Mucosa of stomach (tissue), 1 donor: ENCODE data around the gene ANKRD52.
"Not testable (repeated sequence)": the region's sequence is repeated elsewhere in the genome, so short reads cannot be mapped to it uniquely, and the experiment has no call there.

Experiments used
- H3K27me3 ChIP-seq: one replicate; pipeline ENCODE4 v1.7.0; 2013; ENCODE audit warnings: mild to moderate bottlenecking, low read length; ENCODE audit not compliant: control insufficient read depth, insufficient read depth
- H3K36me3 ChIP-seq: one replicate; pipeline ENCODE4 v1.7.0; 2013; ENCODE audit warnings: low read length; ENCODE audit not compliant: control insufficient read depth, insufficient read depth
- H3K4me1 ChIP-seq: one replicate; pipeline ENCODE4 v1.7.0; 2013; ENCODE audit warnings: mild to moderate bottlenecking, low read length; ENCODE audit not compliant: control insufficient read depth, insufficient read depth
- H3K4me3 ChIP-seq: one replicate; pipeline ENCODE4 v1.7.0; 2013; ENCODE audit warnings: low read length
- H3K9ac ChIP-seq: one replicate; pipeline ENCODE4 v1.7.0; 2013; ENCODE audit warnings: mild to moderate bottlenecking, low read length, moderate library complexity
- H3K9me3 ChIP-seq: one replicate; pipeline ENCODE4 v1.7.0; 2013; ENCODE audit warnings: mild to moderate bottlenecking, low read length, moderate library complexity; ENCODE audit not compliant: control insufficient read depth
- donor health status: Pancreatic carcinoma.

Gene ANKRD52

GRCh38 chr12:56266693-56267442, 8.7 kb upstream of the ANKRD52 start, which contains the start of gene COQ10A:
Gene COQ10A, plus strand, starts transcription at chr12:56266942. Its CDS starts 177 bp downstream, at chr12:56267119.
- Histone ChIP-seq H3K4me3 (peak within 1 kb of the TSS; percentile 75), H3K9ac (peak within 1 kb of the TSS; percentile 82), H3K36me3 (no peaks in the 10 kb centered on the region), H3K4me1 (peaks cover 5% of the 10 kb centered on the region), H3K9me3 (no peaks in the 10 kb centered on the region), H3K27me3 (no peaks in the 10 kb centered on the region)

GRCh38 chr12:56266068-56266692, 8.0 kb upstream of the ANKRD52 start:
- not testable (repeated sequence) for H3K4me1 ChIP-seq, H3K36me3 ChIP-seq, H3K27me3 ChIP-seq, H3K9me3 ChIP-seq
- Histone ChIP-seq H3K4me3 (peak overlapping the region; percentile 75), H3K9ac (peak overlapping the region; percentile 82)

- H3K9me3 ChIP-seq, H3K4me1 ChIP-seq, H3K4me3 ChIP-seq, H3K36me3 ChIP-seq, H3K27me3 ChIP-seq, H3K9ac ChIP-seq: not testable (repeated sequence)
Observed at GRCh38 chr12:56262955-56263354, 4.8 kb upstream of the ANKRD52 start.

- H3K4me1 ChIP-seq: peaks cover 14% of the 10 kb centered on the region
- no peaks in the 10 kb centered on the region for H3K27me3 ChIP-seq
- H3K4me3 ChIP-seq: no peak overlapping the region
- no peak overlapping the region for H3K9ac ChIP-seq
- H3K36me3 ChIP-seq: no peaks in the 10 kb centered on the region
- no peaks in the 10 kb centered on the region for H3K9me3 ChIP-seq
Observed at GRCh38 chr12:56261503-56262232, 3.5 kb upstream of the ANKRD52 start.

- Histone ChIP-seq H3K4me1 (peaks cover 17% of the 10 kb centered on the region), H3K36me3 (peaks cover under 1% of the 10 kb centered on the region), H3K9me3 (no peaks in the 10 kb centered on the region), H3K4me3 (no peak overlapping the region), H3K27me3 (no peaks in the 10 kb centered on the region), H3K9ac (no peak overlapping the region)
Observed at GRCh38 chr12:56260921-56261320, 2.7 kb upstream of the ANKRD52 start.

GRCh38 chr12:56260380-56260779, 2.2 kb upstream of the ANKRD52 start:
- Histone ChIP-seq H3K9ac (no peak overlapping the region), H3K4me3 (no peak overlapping the region), H3K36me3 (peaks cover 3% of the 10 kb centered on the region), H3K9me3 (no peaks in the 10 kb centered on the region), H3K27me3 (no peaks in the 10 kb centered on the region), H3K4me1 (peaks cover 17% of the 10 kb centered on the region)

GRCh38 chr12:56258820-56259183, 618 bp upstream of the ANKRD52 start:
- no peaks in the 10 kb centered on the region for H3K27me3 ChIP-seq
- H3K9ac ChIP-seq: peak overlapping the region; percentile 84

GRCh38 chr12:56257491-56258067, 605 bp downstream of the ANKRD52 start:
- Histone ChIP-seq H3K9me3 (no peaks in the 10 kb centered on the region), H3K4me1 (peaks cover 17% of the 10 kb centered on the region), H3K9ac (peak overlapping the region; percentile 84), H3K4me3 (peak overlapping the region; percentile 38), H3K36me3 (peaks cover 21% of the 10 kb centered on the region), H3K27me3 (no peaks in the 10 kb centered on the region)

More at GRCh38 chr12:56258820-56259183, 618 bp upstream of the ANKRD52 start:
- H3K36me3 ChIP-seq: peaks cover 9% of the 10 kb centered on the region
- H3K9me3 ChIP-seq: no peaks in the 10 kb centered on the region
- peaks cover 17% of the 10 kb centered on the region for H3K4me1 ChIP-seq
- peak overlapping the region; percentile 63 for H3K4me3 ChIP-seq

GRCh38 chr12:56257071-56257470, 1.1 kb downstream of the ANKRD52 start:
- no peaks in the 10 kb centered on the region for H3K9me3 ChIP-seq
- H3K9ac ChIP-seq: peak overlapping the region; percentile 84

GRCh38 chr12:56256326-56256960, 1.7 kb downstream of the ANKRD52 start:
- Histone ChIP-seq H3K36me3 (peaks cover 24% of the 10 kb centered on the region), H3K4me3 (no peak overlapping the region), H3K27me3 (no peaks in the 10 kb centered on the region), H3K9ac (peak overlapping the region; percentile 84), H3K9me3 (no peaks in the 10 kb centered on the region), H3K4me1 (peaks cover 17% of the 10 kb centered on the region)

More at GRCh38 chr12:56257071-56257470, 1.1 kb downstream of the ANKRD52 start:
- peaks cover 24% of the 10 kb centered on the region for H3K36me3 ChIP-seq
- peaks cover 17% of the 10 kb centered on the region for H3K4me1 ChIP-seq
- no peaks in the 10 kb centered on the region for H3K27me3 ChIP-seq
- peak overlapping the region; percentile 38 for H3K4me3 ChIP-seq

GRCh38 chr12:56255671-56256070, 2.5 kb downstream of the ANKRD52 start:
- no peaks in the 10 kb centered on the region for H3K27me3 ChIP-seq
- H3K9me3 ChIP-seq: no peaks in the 10 kb centered on the region
- H3K9ac ChIP-seq: no peak overlapping the region
- peaks cover 24% of the 10 kb centered on the region for H3K36me3 ChIP-seq
- H3K4me1 ChIP-seq: peaks cover 17% of the 10 kb centered on the region
- H3K4me3 ChIP-seq: no peak overlapping the region
